H9 (cell line): Measurements from ENCODE around the gene TMEM131. TPM values are rescaled to one million over a fixed set of nuclear protein-coding genes. Genes with fewer than 3 reads are reported as not detected.
"Not testable (repeated sequence)": the region's sequence is repeated elsewhere in the genome, so short reads cannot be mapped to it uniquely, and the experiment has no call there.

Experiments
- DNase-seq: peaks from one replicate; pipeline ENCODE4 v3.0.0-alpha.2; 2017
- H2AFZ ChIP-seq: one replicate; pipeline ENCODE4 v1.6.1; 2013; ENCODE audit warnings: mild to moderate bottlenecking, low read length, control low read depth, moderate library complexity
- H2AK5ac ChIP-seq: 2 replicates; pipeline ENCODE4 v1.6.1; 2013; ENCODE audit warnings: low read length, control low read depth, mixed read lengths; ENCODE audit not compliant: insufficient read length
- H2BK120ac ChIP-seq: one replicate; pipeline ENCODE4 v1.6.1; 2013; ENCODE audit warnings: low read depth, mild to moderate bottlenecking, low read length, control low read depth, inconsistent platforms; ENCODE audit not compliant: poor library complexity, severe bottlenecking
- H2BK12ac ChIP-seq: 2 replicates; pipeline ENCODE4 v1.6.1; 2013; ENCODE audit warnings: low read length, control low read depth, mixed read lengths, low read depth; ENCODE audit not compliant: insufficient read length
- H2BK15ac ChIP-seq: 2 replicates; pipeline ENCODE4 v1.6.1; 2013; ENCODE audit warnings: low read depth, low read length, control low read depth
- H2BK20ac ChIP-seq: one replicate; pipeline ENCODE4 v1.6.1; 2013; ENCODE audit warnings: low read depth, mild to moderate bottlenecking, low read length, control low read depth, inconsistent platforms; ENCODE audit not compliant: poor library complexity, severe bottlenecking
- H2BK5ac ChIP-seq: 2 replicates; pipeline ENCODE4 v1.6.1; 2013; ENCODE audit warnings: low read length, control low read depth, mixed read lengths; ENCODE audit not compliant: insufficient read length
- H3K14ac ChIP-seq: 2 replicates; pipeline ENCODE4 v1.6.1; 2013; ENCODE audit warnings: low read length, control low read depth; ENCODE audit not compliant: insufficient read depth
- H3K18ac ChIP-seq: 2 replicates; pipeline ENCODE4 v1.6.1; 2013; ENCODE audit warnings: low read depth, mild to moderate bottlenecking, mixed read lengths, low read length, control low read depth; ENCODE audit not compliant: insufficient read length
- H3K23ac ChIP-seq: 2 replicates; pipeline ENCODE4 v1.6.1; 2013; ENCODE audit warnings: low read length, control low read depth, mixed read lengths, low read depth; ENCODE audit not compliant: insufficient read length
- H3K23me2 ChIP-seq: 2 replicates; pipeline ENCODE4 v1.6.1; 2013; ENCODE audit warnings: low read depth, mild to moderate bottlenecking, mixed read lengths, low read length, control low read depth; ENCODE audit not compliant: insufficient read length, poor library complexity, severe bottlenecking
- H3K27ac ChIP-seq: 2 replicates; pipeline ENCODE4 v1.5.1; 2013; ENCODE audit warnings: low read length, control low read depth, mixed read lengths, low read depth; ENCODE audit not compliant: insufficient read length
- H3K27me3 ChIP-seq: 2 replicates; pipeline ENCODE4 v1.6.1; 2013; ENCODE audit warnings: low read length, control low read depth, inconsistent platforms; ENCODE audit not compliant: insufficient read depth
- H3K4ac ChIP-seq: 2 replicates; pipeline ENCODE4 v1.6.1; 2013; ENCODE audit warnings: low read depth, mild to moderate bottlenecking, control low read depth, inconsistent platforms, low read length, moderate library complexity
- H3K4me1 ChIP-seq: 2 replicates; pipeline ENCODE4 v1.6.1; 2013; ENCODE audit warnings: low read length, control low read depth, inconsistent platforms; ENCODE audit not compliant: insufficient read depth
- H3K4me2 ChIP-seq: 2 replicates; pipeline ENCODE4 v1.6.1; 2013; ENCODE audit warnings: low read length, control low read depth, mixed read lengths; ENCODE audit not compliant: insufficient read length, insufficient read depth
- H3K56ac ChIP-seq: 2 replicates; pipeline ENCODE4 v1.6.1; 2013; ENCODE audit warnings: low read depth, mild to moderate bottlenecking, mixed read lengths, low read length, control low read depth; ENCODE audit not compliant: insufficient read length
- H3K79me1 ChIP-seq: 2 replicates; pipeline ENCODE4 v1.6.1; 2013; ENCODE audit warnings: low read depth, mild to moderate bottlenecking, moderate library complexity, low read length, control low read depth, inconsistent platforms; ENCODE audit not compliant: insufficient read depth, poor library complexity, severe bottlenecking
- H3K79me2 ChIP-seq: 2 replicates; pipeline ENCODE4 v1.6.1; 2013; ENCODE audit warnings: low read length, control low read depth, inconsistent platforms; ENCODE audit not compliant: insufficient read depth
- H3K9ac ChIP-seq: 2 replicates; pipeline ENCODE4 v1.6.1; 2013; ENCODE audit warnings: low read length, control low read depth, mixed read lengths; ENCODE audit not compliant: insufficient read length; ENCODE audit errors: extremely low read depth
- H3K9me3 ChIP-seq: one replicate; pipeline ENCODE4 v1.6.1; 2013; ENCODE audit warnings: low read depth, low read length, inconsistent platforms; ENCODE audit not compliant: control insufficient read depth
- H3T11ph ChIP-seq: one replicate; pipeline ENCODE4 v1.6.1; 2013; ENCODE audit warnings: mild to moderate bottlenecking, low read length, control low read depth, inconsistent platforms
- H4K20me1 ChIP-seq: one replicate; pipeline ENCODE4 v1.6.1; 2013; ENCODE audit not compliant: control insufficient read depth, insufficient read length, insufficient read depth
- H4K5ac ChIP-seq: 2 replicates; pipeline ENCODE4 v1.6.1; 2013; ENCODE audit warnings: low read depth, mild to moderate bottlenecking, mixed read lengths, low read length, control low read depth; ENCODE audit not compliant: insufficient read length
- H4K8ac ChIP-seq: replicated peaks from 2 replicates; pipeline ENCODE4 v1.6.1; 2013; ENCODE audit warnings: low read length, control low read depth, mixed read lengths, low read depth; ENCODE audit not compliant: insufficient read length
- H4K91ac ChIP-seq: 2 replicates; pipeline ENCODE4 v1.6.1; 2013; ENCODE audit warnings: low read depth, mild to moderate bottlenecking, moderate library complexity, mixed read lengths, low read length, control low read depth; ENCODE audit not compliant: insufficient read length
- H3K27ac Mint-ChIP-seq, 3 experiments: 2 replicates in 2 of 3; 3 replicates in 1 of 3; pipeline ENCODE4 v1.8.0; 2020 to 2021; ENCODE audit warnings: mixed read lengths in 3 of 3, mild to moderate bottlenecking in 1 of 3, moderate library complexity in 1 of 3
- H3K27me3 Mint-ChIP-seq: 2 replicates; pipeline ENCODE4 v1.8.0; 2021; ENCODE audit warnings: low read depth, mild to moderate bottlenecking, moderate library complexity, mixed read lengths
- H3K36me3 Mint-ChIP-seq, 3 experiments: 2 replicates in 2 of 3; 3 replicates in 1 of 3; pipeline ENCODE4 v1.8.0; 2020 to 2021; ENCODE audit warnings: low read depth in 3 of 3, mixed read lengths in 3 of 3; ENCODE audit not compliant: insufficient read depth in 1 of 3
- H3K4me1 Mint-ChIP-seq, 2 experiments: 2 replicates each; pipeline ENCODE4 v1.8.0; 2020; ENCODE audit warnings: mixed read lengths in 2 of 2
- H3K4me3 Mint-ChIP-seq, 2 experiments: 2 replicates in 1 of 2; 3 replicates in 1 of 2; pipeline ENCODE4 v1.8.0; 2020 to 2021; ENCODE audit warnings: mild to moderate bottlenecking in 2 of 2, mixed read lengths in 2 of 2, moderate library complexity in 1 of 2
- H3K9me3 Mint-ChIP-seq, 2 experiments: 2 replicates in 1 of 2; 3 replicates in 1 of 2; pipeline ENCODE4 v1.8.0; 2020; ENCODE audit warnings: mild to moderate bottlenecking in 2 of 2, mixed read lengths in 2 of 2, moderate library complexity in 1 of 2
- WGBS: extraction: QIAGEN DNeasy Blood & Tissue Kit; methylation state at CpG from one replicate; pipeline ENCODE4 v1.1.7; 2013; ENCODE audit warnings: missing lambda C conversion rate, low lambda C conversion rate, mixed read lengths; ENCODE audit not compliant: insufficient read length; ENCODE audit errors: extremely low coverage; 5-methylcytosine and 5-hydroxymethylcytosine counted together
- total RNA-seq: library from RNA; stranded (reverse); gene quantifications from 2 replicates; pipeline ENCODE4 v1.2.1, GENCODE V29; 2021
- TF ChIP-seq, protein P1 (sequence below): fragments of 200-600 bp; sonication (generic); conservative IDR thresholded peaks from 3 replicates; pipeline ENCODE4 v1.8.0; 2021; ENCODE audit warnings: antibody characterized with exemption, mild to moderate bottlenecking

The TMEM131 gene
- total RNA-seq, 1 experiment from 2014 or later = 20.9 TPM

- H2BK12ac ChIP-seq = no peak overlapping the region
- H3K79me2 ChIP-seq = no peaks in the 10 kb centered on the region
- H3K27ac ChIP-seq = no peak overlapping the region
- no peak overlapping the region for H3K23ac ChIP-seq
- H3K4ac ChIP-seq = no peak overlapping the region
- no peak overlapping the region for H3K18ac ChIP-seq
- no peak for DNase-seq
- no peak overlapping the region for H3K9ac ChIP-seq
- no peaks in the 10 kb centered on the region for H3K27me3 ChIP-seq
- H2AFZ ChIP-seq = no peak overlapping the region
- peaks cover 0 to 6% (median 0%) of the 10 kb centered on the region in 3 experiments; a peak in 1 of 7 replicates for H3K36me3 Mint-ChIP-seq
- H3T11ph ChIP-seq = no peak overlapping the region
- H3K14ac ChIP-seq = no peak overlapping the region
- no peak overlapping the region for H3K4me2 ChIP-seq
- TF ChIP-seq, protein P1, sequence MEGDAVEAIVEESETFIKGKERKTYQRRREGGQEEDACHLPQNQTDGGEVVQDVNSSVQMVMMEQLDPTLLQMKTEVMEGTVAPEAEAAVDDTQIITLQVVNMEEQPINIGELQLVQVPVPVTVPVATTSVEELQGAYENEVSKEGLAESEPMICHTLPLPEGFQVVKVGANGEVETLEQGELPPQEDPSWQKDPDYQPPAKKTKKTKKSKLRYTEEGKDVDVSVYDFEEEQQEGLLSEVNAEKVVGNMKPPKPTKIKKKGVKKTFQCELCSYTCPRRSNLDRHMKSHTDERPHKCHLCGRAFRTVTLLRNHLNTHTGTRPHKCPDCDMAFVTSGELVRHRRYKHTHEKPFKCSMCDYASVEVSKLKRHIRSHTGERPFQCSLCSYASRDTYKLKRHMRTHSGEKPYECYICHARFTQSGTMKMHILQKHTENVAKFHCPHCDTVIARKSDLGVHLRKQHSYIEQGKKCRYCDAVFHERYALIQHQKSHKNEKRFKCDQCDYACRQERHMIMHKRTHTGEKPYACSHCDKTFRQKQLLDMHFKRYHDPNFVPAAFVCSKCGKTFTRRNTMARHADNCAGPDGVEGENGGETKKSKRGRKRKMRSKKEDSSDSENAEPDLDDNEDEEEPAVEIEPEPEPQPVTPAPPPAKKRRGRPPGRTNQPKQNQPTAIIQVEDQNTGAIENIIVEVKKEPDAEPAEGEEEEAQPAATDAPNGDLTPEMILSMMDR = no peak
- no peak overlapping the region for H3K27ac Mint-ChIP-seq
- no peaks in the 10 kb centered on the region for H4K20me1 ChIP-seq
- H2BK120ac ChIP-seq = no peak overlapping the region
- no peaks in the 10 kb centered on the region for H3K23me2 ChIP-seq
- no peak overlapping the region for H2AK5ac ChIP-seq
- peaks cover 2% of the 10 kb centered on the region; the same call in 1 of the 2 replicates for H3K27me3 Mint-ChIP-seq
- H3K79me1 ChIP-seq = no peaks in the 10 kb centered on the region
- no peak overlapping the region for H2BK20ac ChIP-seq
- peaks cover 20 to 21% of the 10 kb centered on the region in 2 experiments for H3K4me1 Mint-ChIP-seq
- H4K8ac ChIP-seq = no peak overlapping the region
- H3K4me1 ChIP-seq = 0 out of 2 replicates have a peak, but pooled peaks cover 3% of the 10 kb centered on the region
- H2BK5ac ChIP-seq = no peak overlapping the region
- H4K91ac ChIP-seq = no peak overlapping the region
- peaks cover 9 to 10% of the 10 kb centered on the region in 2 experiments for H3K9me3 Mint-ChIP-seq
- H3K9me3 ChIP-seq = no peaks in the 10 kb centered on the region
- H2BK15ac ChIP-seq = no peak overlapping the region
- no peak overlapping the region for H3K56ac ChIP-seq
- H4K5ac ChIP-seq = no peak overlapping the region
- H3K4me3 Mint-ChIP-seq = no peak overlapping the region
These were observed 29.8 kb upstream of the TMEM131 start for GRCh38 chr2:98025481-98026037.

- H2BK5ac ChIP-seq, H3K9me3 ChIP-seq, H3K14ac ChIP-seq, H2BK12ac ChIP-seq, H3K18ac ChIP-seq, H2BK15ac ChIP-seq, H4K5ac ChIP-seq, H3K4me2 ChIP-seq, H3K79me1 ChIP-seq, H2AK5ac ChIP-seq, H4K8ac ChIP-seq, H2BK120ac ChIP-seq, H3K4me1 Mint-ChIP-seq, H2AFZ ChIP-seq, DNase-seq, H3K36me3 Mint-ChIP-seq, H3K56ac ChIP-seq, H3K27ac Mint-ChIP-seq, H3K27me3 Mint-ChIP-seq, H3K23me2 ChIP-seq, H4K91ac ChIP-seq, H3K4ac ChIP-seq, H3K23ac ChIP-seq, H4K20me1 ChIP-seq, H2BK20ac ChIP-seq, H3K4me3 Mint-ChIP-seq, H3K79me2 ChIP-seq, H3K27ac ChIP-seq, H3K4me1 ChIP-seq, H3K27me3 ChIP-seq, H3T11ph ChIP-seq, H3K9ac ChIP-seq: not testable (repeated sequence)
- no CpG with 5 or more reads among the region's 3 CpGs for WGBS
- peaks cover 9 to 10% of the 10 kb centered on the region in 2 experiments for H3K9me3 Mint-ChIP-seq
These were observed 26.3 kb upstream of the TMEM131 start for GRCh38 chr2:98022067-98022466.
